Thyroid gland (tissue), 4 donors: ENCODE measurements around the gene CDH4. TPM values are rescaled to one million over a fixed set of nuclear protein-coding genes. Genes with fewer than 3 reads are reported as not detected.
"Not testable (repeated sequence)": the region's sequence is repeated elsewhere in the genome, so short reads cannot be mapped to it uniquely, and the experiment has no call there.

Source experiments
- DNase-seq, 2 donors: peaks; one replicate each; pipeline ENCODE4 v3.0.0-alpha.2; 2019
- H3K27ac ChIP-seq, 3 donors: fragments of 200-600 bp; sonication (generic); 1 replicate in 2 of 3; 2 replicates in 1 of 3; pipeline ENCODE4 v1.5.1; 2016 to 2019; ENCODE audit warnings: mild to moderate bottlenecking in 1 of 3, moderate library complexity in 1 of 3
- H3K27me3 ChIP-seq: fragments of 200-600 bp; sonication (generic); one replicate; pipeline ENCODE4 v1.5.1; 2019
- H3K36me3 ChIP-seq, 2 donors: fragments of 200-600 bp; sonication (generic); one replicate each; pipeline ENCODE4 v1.5.1; 2016 to 2019
- H3K4me1 ChIP-seq, 2 donors: fragments of 200-600 bp; sonication (generic); one replicate each; pipeline ENCODE4 v1.5.1; 2017 to 2019
- H3K4me3 ChIP-seq, 3 donors: fragments of 200-600 bp; sonication (generic); replicated peaks in 1 of 3; 1 replicate in 2 of 3; 2 replicates in 1 of 3; pipeline ENCODE4 v1.5.1; 2016; ENCODE audit warnings: mild to moderate bottlenecking in 1 of 3
- H3K9me3 ChIP-seq: fragments of 200-600 bp; sonication (generic); one replicate; pipeline ENCODE4 v1.5.1; 2017
- CTCF ChIP-seq, 6 experiments: fragments of 200-600 bp in 3 of 6; fragments of 450-650 bp in 3 of 6; sonication (generic) in 3 of 6; IDR thresholded peaks; one replicate each; pipeline ENCODE4 v1.5.1; 2016 to 2019; ENCODE audit warnings: antibody characterized with exemption in 6 of 6, mild to moderate bottlenecking in 2 of 6, inconsistent platforms in 1 of 6, moderate library complexity in 1 of 6
- POLR2A ChIP-seq, 2 donors: fragments of 450-650 bp; IDR thresholded peaks; one replicate each; pipeline ENCODE4 v1.6.1; 2017; ENCODE audit warnings: antibody characterized with exemption in 2 of 2, mild to moderate bottlenecking in 2 of 2, moderate library complexity in 1 of 2
- WGBS, 2 donors: methylation state at CpG; one replicate each; pipeline ENCODE4 v1.1.5; 2017; 5-methylcytosine and 5-hydroxymethylcytosine counted together
- intact Hi-C: fragments of 100-400 bp; cut with DNase I; formaldehyde crosslinking; loops from one replicate; pipeline ENCODE4 v1.15.1; 2023
- total RNA-seq, 4 donors: library from RNA; depleted of rRNA; stranded (reverse); fragments of >200 nt; gene quantifications; one replicate each; pipeline ENCODE4 v1.2.3, GENCODE V29; 2016

Gene CDH4
- total RNA-seq, 4 donors from 2014 or later = 0.22 to 0.29 (median 0.29) TPM; not detected in 1

- intact Hi-C loops = no loop called here
- no peak for TF ChIP-seq POLR2A (IDR thresholded peaks at IDR 0.05)
- TF ChIP-seq CTCF (IDR thresholded peaks at IDR 0.05) = no peak
- no peaks in the 10 kb centered on the region for H3K4me1 ChIP-seq
- 85% methylated on average over 14 to 16 of the region's 16 CpGs for WGBS, 2 donors
- H3K36me3 ChIP-seq = no peaks in the 10 kb centered on the region
- H3K27ac ChIP-seq = no peak overlapping the region
- no peaks in the 10 kb centered on the region for H3K27me3 ChIP-seq
- no peak for DNase-seq
- H3K4me3 ChIP-seq = no peak overlapping the region
- H3K9me3 ChIP-seq = no peaks in the 10 kb centered on the region
Observed at GRCh38 chr20:61940976-61941720, 689.1 kb downstream of the CDH4 start.

GRCh38 chr20:61941721-61942405, 689.8 kb downstream of the CDH4 start:
- H3K36me3 ChIP-seq = no peaks in the 10 kb centered on the region
- H3K27ac ChIP-seq = no peak overlapping the region
- no peaks in the 10 kb centered on the region for H3K9me3 ChIP-seq
- DNase-seq = no peak
- H3K4me3 ChIP-seq = no peak overlapping the region
- 80 to 89% methylated on average over 8 to 9 of the region's 16 CpGs for WGBS, 2 donors
- intact Hi-C loops = no loop called here
- no peaks in the 10 kb centered on the region for H3K4me1 ChIP-seq
- H3K27me3 ChIP-seq = no peaks in the 10 kb centered on the region
- TF ChIP-seq POLR2A (IDR thresholded peaks at IDR 0.05) (no peak), CTCF (IDR thresholded peaks at IDR 0.05) (no peak)

GRCh38 chr20:61942526-61942925, 690.5 kb downstream of the CDH4 start:
- no peak for DNase-seq
- Histone ChIP-seq H3K27me3 (no peaks in the 10 kb centered on the region), H3K27ac (no peak overlapping the region), H3K36me3 (no peaks in the 10 kb centered on the region), H3K9me3 (no peaks in the 10 kb centered on the region), H3K4me1 (no peaks in the 10 kb centered on the region), H3K4me3 (no peak overlapping the region)
- TF ChIP-seq POLR2A (IDR thresholded peaks at IDR 0.05) (no peak), CTCF (IDR thresholded peaks at IDR 0.05) (no peak)
- 73 to 89% methylated on average over 8 of the region's 9 CpGs for WGBS, 2 donors
- intact Hi-C loops = no loop called here

- H3K4me3 ChIP-seq, H3K27ac ChIP-seq, H3K27me3 ChIP-seq, DNase-seq, H3K36me3 ChIP-seq, H3K4me1 ChIP-seq, H3K9me3 ChIP-seq, intact Hi-C loops: not testable (repeated sequence)
- 81% methylated on average over 6 of the region's 34 CpGs; no CpG with 5 or more reads in 1 of the 2 donors for WGBS, 2 donors
Observed at GRCh38 chr20:61944967-61945366, 692.9 kb downstream of the CDH4 start.

GRCh38 chr20:61945495-61945894, 693.4 kb downstream of the CDH4 start:
- DNase-seq, intact Hi-C loops, H3K4me1 ChIP-seq, H3K27me3 ChIP-seq, H3K4me3 ChIP-seq, H3K27ac ChIP-seq, H3K36me3 ChIP-seq, H3K9me3 ChIP-seq: not testable (repeated sequence)
- no CpG with 5 or more reads among the region's 29 CpGs for WGBS, 2 donors

GRCh38 chr20:61948056-61948455, 696.0 kb downstream of the CDH4 start:
- H3K4me1 ChIP-seq, H3K9me3 ChIP-seq, intact Hi-C loops, H3K4me3 ChIP-seq, DNase-seq, H3K27me3 ChIP-seq, H3K27ac ChIP-seq, H3K36me3 ChIP-seq: not testable (repeated sequence)
- WGBS, 2 donors = 77 to 80% methylated on average over 7 to 20 of the region's 28 CpGs
